ENCODE measurements around the gene COL25A1.

DNA sequence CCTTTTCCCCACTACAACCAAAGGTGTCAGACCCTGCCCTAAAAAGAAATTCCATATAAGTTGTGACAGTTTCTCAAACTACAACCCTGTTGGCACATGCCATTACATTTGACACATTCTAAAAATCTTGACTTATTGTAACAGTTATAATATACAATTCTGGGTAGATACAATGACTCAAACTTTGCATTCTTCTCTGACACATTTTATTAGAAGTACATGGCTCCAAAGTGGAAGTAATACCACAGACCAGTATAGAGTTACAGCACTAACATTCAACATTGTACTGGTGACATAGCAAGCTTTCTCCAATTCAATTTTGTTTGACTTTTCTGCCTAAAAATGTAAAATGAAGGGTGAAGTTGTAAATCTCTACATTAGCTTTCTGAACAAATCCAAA is 343.0 kb downstream of the COL25A1 start:
- TF ChIP-seq, protein P1, sequence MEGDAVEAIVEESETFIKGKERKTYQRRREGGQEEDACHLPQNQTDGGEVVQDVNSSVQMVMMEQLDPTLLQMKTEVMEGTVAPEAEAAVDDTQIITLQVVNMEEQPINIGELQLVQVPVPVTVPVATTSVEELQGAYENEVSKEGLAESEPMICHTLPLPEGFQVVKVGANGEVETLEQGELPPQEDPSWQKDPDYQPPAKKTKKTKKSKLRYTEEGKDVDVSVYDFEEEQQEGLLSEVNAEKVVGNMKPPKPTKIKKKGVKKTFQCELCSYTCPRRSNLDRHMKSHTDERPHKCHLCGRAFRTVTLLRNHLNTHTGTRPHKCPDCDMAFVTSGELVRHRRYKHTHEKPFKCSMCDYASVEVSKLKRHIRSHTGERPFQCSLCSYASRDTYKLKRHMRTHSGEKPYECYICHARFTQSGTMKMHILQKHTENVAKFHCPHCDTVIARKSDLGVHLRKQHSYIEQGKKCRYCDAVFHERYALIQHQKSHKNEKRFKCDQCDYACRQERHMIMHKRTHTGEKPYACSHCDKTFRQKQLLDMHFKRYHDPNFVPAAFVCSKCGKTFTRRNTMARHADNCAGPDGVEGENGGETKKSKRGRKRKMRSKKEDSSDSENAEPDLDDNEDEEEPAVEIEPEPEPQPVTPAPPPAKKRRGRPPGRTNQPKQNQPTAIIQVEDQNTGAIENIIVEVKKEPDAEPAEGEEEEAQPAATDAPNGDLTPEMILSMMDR (IDR thresholded peaks at IDR 0.05), result no peak
- TF ChIP-seq POLR2A (IDR thresholded peaks at IDR 0.05), result no peak
